HFFc6 (cell line): Measurements from ENCODE around the gene CLNK. TPM values are rescaled to one million over a fixed set of nuclear protein-coding genes. Genes with fewer than 3 reads are reported as not detected.

Experiments
- DNase-seq: peaks from one replicate; pipeline ENCODE4 v3.0.0-alpha.2; 2018
- H3K27ac Mint-ChIP-seq: 2 replicates; pipeline ENCODE4 v1.8.0; 2020; ENCODE audit warnings: mild to moderate bottlenecking, mixed read lengths
- H3K27me3 Mint-ChIP-seq: 2 replicates; pipeline ENCODE4 v1.8.0; 2021; ENCODE audit warnings: mild to moderate bottlenecking, moderate library complexity, mixed read lengths; ENCODE audit not compliant: insufficient read depth
- H3K36me3 Mint-ChIP-seq: 2 replicates; pipeline ENCODE4 v1.8.0; 2021; ENCODE audit warnings: low read depth, mixed read lengths
- H3K4me1 Mint-ChIP-seq: 2 replicates; pipeline ENCODE4 v1.8.0; 2020; ENCODE audit warnings: low read depth, mixed read lengths
- H3K4me3 Mint-ChIP-seq: 2 replicates; pipeline ENCODE4 v1.8.0; 2020; ENCODE audit warnings: mild to moderate bottlenecking, moderate library complexity, mixed read lengths
- H3K9me3 Mint-ChIP-seq: 2 replicates; pipeline ENCODE4 v1.8.0; 2020; ENCODE audit warnings: mild to moderate bottlenecking, mixed read lengths
- total RNA-seq, 6 experiments: library from RNA; stranded (reverse); fragmentation: NEBNext Ultra II Directional; extraction: Animal tissue kit (Norgen Biotek cat#: 25700); gene quantifications; 2 replicates in 1 of 6; 3 replicates in 5 of 6; pipeline ENCODE4 v1.2.3, GENCODE V29; 2021
- TF ChIP-seq, protein P1 (sequence below): fragments of 200-600 bp; sonication (generic); IDR thresholded peaks from 2 replicates; pipeline ENCODE4 v1.5.0; 2021; ENCODE audit warnings: antibody characterized with exemption, mild to moderate bottlenecking

CLNK gene
- total RNA-seq, 6 experiments from 2014 or later = not detected

DNA sequence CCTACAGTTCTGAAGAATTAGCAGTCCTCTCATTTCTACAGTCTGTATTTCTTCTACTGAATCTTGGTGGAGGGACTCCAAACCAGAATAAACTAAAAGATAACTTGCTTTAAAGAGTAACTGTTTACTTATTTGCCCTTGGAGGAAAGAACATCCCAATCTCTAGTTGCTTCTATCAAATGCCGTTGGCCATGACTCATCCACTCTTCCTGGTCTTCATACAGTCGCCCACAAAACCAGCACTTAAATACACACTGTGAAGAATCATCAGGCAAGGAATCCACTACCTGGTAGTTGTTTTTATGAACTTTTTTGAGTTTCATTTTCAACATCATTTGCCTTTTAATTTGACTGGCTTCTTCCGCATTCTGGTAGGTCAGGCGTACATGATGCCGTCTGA is 241.6 kb downstream of the CLNK start:
- H3K36me3 Mint-ChIP-seq = peaks cover 47% of the 10 kb centered on the region
- TF ChIP-seq, protein P1, sequence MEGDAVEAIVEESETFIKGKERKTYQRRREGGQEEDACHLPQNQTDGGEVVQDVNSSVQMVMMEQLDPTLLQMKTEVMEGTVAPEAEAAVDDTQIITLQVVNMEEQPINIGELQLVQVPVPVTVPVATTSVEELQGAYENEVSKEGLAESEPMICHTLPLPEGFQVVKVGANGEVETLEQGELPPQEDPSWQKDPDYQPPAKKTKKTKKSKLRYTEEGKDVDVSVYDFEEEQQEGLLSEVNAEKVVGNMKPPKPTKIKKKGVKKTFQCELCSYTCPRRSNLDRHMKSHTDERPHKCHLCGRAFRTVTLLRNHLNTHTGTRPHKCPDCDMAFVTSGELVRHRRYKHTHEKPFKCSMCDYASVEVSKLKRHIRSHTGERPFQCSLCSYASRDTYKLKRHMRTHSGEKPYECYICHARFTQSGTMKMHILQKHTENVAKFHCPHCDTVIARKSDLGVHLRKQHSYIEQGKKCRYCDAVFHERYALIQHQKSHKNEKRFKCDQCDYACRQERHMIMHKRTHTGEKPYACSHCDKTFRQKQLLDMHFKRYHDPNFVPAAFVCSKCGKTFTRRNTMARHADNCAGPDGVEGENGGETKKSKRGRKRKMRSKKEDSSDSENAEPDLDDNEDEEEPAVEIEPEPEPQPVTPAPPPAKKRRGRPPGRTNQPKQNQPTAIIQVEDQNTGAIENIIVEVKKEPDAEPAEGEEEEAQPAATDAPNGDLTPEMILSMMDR = no peak
- H3K9me3 Mint-ChIP-seq = no peaks in the 10 kb centered on the region
- peaks cover 23% of the 10 kb centered on the region for H3K4me1 Mint-ChIP-seq
- H3K4me3 Mint-ChIP-seq = no peak overlapping the region
- H3K27me3 Mint-ChIP-seq = peaks cover 7% of the 10 kb centered on the region; the same call in 1 of the 2 replicates
- no peak overlapping the region for H3K27ac Mint-ChIP-seq
- peak; percentile 31 for DNase-seq

DNA sequence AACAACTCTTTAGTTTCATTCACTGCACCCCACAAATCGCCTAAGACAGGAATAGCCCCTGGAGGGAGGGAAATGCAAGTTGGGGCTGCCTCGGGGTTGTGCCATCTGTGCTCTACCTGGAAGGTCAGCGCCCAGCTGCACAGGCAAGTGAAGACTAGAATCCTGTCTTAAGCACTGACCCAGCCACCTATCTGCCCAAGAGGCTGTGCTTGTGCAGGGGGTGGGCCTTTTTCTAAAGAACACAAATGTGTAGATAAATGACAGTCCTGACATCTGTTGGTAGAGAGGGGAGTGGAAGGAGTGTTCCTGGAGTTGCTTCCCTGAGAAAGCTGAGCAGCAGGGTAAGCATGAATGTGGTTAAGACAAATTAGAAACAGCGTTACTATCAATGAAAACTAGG is 243.1 kb downstream of the CLNK start:
- peaks cover 36% of the 10 kb centered on the region for H3K36me3 Mint-ChIP-seq
- no peak overlapping the region for H3K27ac Mint-ChIP-seq
- no peaks in the 10 kb centered on the region for H3K9me3 Mint-ChIP-seq
- no peak overlapping the region for H3K4me3 Mint-ChIP-seq
- H3K4me1 Mint-ChIP-seq = peaks cover 23% of the 10 kb centered on the region
- no peak for DNase-seq
- peaks cover 7% of the 10 kb centered on the region; the same call in 1 of the 2 replicates for H3K27me3 Mint-ChIP-seq
- TF ChIP-seq, protein P1 = no peak

DNA sequence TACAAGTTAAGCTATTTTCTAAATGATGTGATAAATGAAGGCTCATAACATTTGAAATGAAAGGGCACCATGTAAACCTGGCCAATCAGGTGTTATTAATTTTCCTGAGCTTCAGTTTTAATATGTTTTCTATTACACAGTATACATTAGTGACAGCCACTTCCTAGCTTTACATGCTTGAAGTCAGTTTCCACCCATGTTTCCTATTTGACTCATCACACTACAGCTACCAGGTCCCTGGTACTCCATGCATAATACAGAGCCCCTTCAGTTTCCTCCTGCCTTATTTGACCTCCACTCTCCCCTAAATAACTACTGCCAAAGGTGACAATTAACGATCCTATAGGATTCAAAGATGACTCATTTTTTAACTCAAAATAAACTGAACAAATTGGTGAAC is 245.6 kb downstream of the CLNK start:
- Mint-ChIP-seq H3K27ac (no peak overlapping the region), H3K36me3 (peaks cover 12% of the 10 kb centered on the region; the same call in 1 of the 2 replicates), H3K4me1 (peaks cover 23% of the 10 kb centered on the region), H3K9me3 (no peaks in the 10 kb centered on the region), H3K4me3 (no peak overlapping the region), H3K27me3 (peaks cover 7% of the 10 kb centered on the region; the same call in 1 of the 2 replicates)
- TF ChIP-seq, protein P1 = no peak
- no peak for DNase-seq

DNA sequence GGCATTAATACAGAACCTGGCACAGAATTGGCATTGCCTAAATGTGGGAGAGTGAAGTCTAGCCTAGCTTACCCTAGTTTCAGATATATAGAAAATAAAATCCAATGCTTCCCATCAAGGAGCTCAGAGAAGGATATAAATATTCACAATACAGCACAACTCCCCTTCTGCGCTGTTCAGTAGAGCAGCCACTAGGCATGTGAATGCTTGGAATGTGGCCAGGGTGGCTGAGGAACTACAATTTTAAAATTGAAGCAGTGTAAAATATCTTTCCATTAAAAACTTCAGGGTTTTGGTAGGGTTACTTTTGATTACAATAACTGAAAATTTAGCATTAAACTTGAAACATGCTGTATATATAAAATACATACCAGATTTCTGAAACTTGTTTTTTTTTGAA is 246.8 kb downstream of the CLNK start:
- TF ChIP-seq, protein P1 = no peak
- H3K36me3 Mint-ChIP-seq = peaks cover 2% of the 10 kb centered on the region; the same call in 1 of the 2 replicates
- H3K27ac Mint-ChIP-seq = no peak overlapping the region
- H3K4me1 Mint-ChIP-seq = peaks cover 12% of the 10 kb centered on the region
- H3K27me3 Mint-ChIP-seq = peaks cover 7% of the 10 kb centered on the region; the same call in 1 of the 2 replicates
- H3K4me3 Mint-ChIP-seq = no peak overlapping the region
- H3K9me3 Mint-ChIP-seq = no peaks in the 10 kb centered on the region
- DNase-seq = no peak

Other genes with a start within 250 kb of the CLNK start
- gene ZNF518B, start 227.3 kb downstream of the CLNK start, total RNA-seq = 10 to 100 TPM; 13.2 to 15.7 (median 15.1) TPM